H9 (cell line): ENCODE measurements around the gene IKZF1. TPM values are rescaled to one million over a fixed set of nuclear protein-coding genes. Genes with fewer than 3 reads are reported as not detected.

Experiments used
- DNase-seq: peaks from one replicate; pipeline ENCODE4 v3.0.0-alpha.2; 2017
- H2AFZ ChIP-seq: one replicate; pipeline ENCODE4 v1.6.1; 2013; ENCODE audit warnings: mild to moderate bottlenecking, low read length, control low read depth, moderate library complexity
- H2AK5ac ChIP-seq: 2 replicates; pipeline ENCODE4 v1.6.1; 2013; ENCODE audit warnings: low read length, control low read depth, mixed read lengths; ENCODE audit not compliant: insufficient read length
- H2BK120ac ChIP-seq: one replicate; pipeline ENCODE4 v1.6.1; 2013; ENCODE audit warnings: low read depth, mild to moderate bottlenecking, low read length, control low read depth, inconsistent platforms; ENCODE audit not compliant: poor library complexity, severe bottlenecking
- H2BK12ac ChIP-seq: 2 replicates; pipeline ENCODE4 v1.6.1; 2013; ENCODE audit warnings: low read length, control low read depth, mixed read lengths, low read depth; ENCODE audit not compliant: insufficient read length
- H2BK15ac ChIP-seq: 2 replicates; pipeline ENCODE4 v1.6.1; 2013; ENCODE audit warnings: low read depth, low read length, control low read depth
- H2BK20ac ChIP-seq: one replicate; pipeline ENCODE4 v1.6.1; 2013; ENCODE audit warnings: low read depth, mild to moderate bottlenecking, low read length, control low read depth, inconsistent platforms; ENCODE audit not compliant: poor library complexity, severe bottlenecking
- H2BK5ac ChIP-seq: 2 replicates; pipeline ENCODE4 v1.6.1; 2013; ENCODE audit warnings: low read length, control low read depth, mixed read lengths; ENCODE audit not compliant: insufficient read length
- H3K14ac ChIP-seq: 2 replicates; pipeline ENCODE4 v1.6.1; 2013; ENCODE audit warnings: low read length, control low read depth; ENCODE audit not compliant: insufficient read depth
- H3K18ac ChIP-seq: 2 replicates; pipeline ENCODE4 v1.6.1; 2013; ENCODE audit warnings: low read depth, mild to moderate bottlenecking, mixed read lengths, low read length, control low read depth; ENCODE audit not compliant: insufficient read length
- H3K23ac ChIP-seq: 2 replicates; pipeline ENCODE4 v1.6.1; 2013; ENCODE audit warnings: low read length, control low read depth, mixed read lengths, low read depth; ENCODE audit not compliant: insufficient read length
- H3K23me2 ChIP-seq: 2 replicates; pipeline ENCODE4 v1.6.1; 2013; ENCODE audit warnings: low read depth, mild to moderate bottlenecking, mixed read lengths, low read length, control low read depth; ENCODE audit not compliant: insufficient read length, poor library complexity, severe bottlenecking
- H3K27ac ChIP-seq: 2 replicates; pipeline ENCODE4 v1.5.1; 2013; ENCODE audit warnings: low read length, control low read depth, mixed read lengths, low read depth; ENCODE audit not compliant: insufficient read length
- H3K27me3 ChIP-seq: 2 replicates; pipeline ENCODE4 v1.6.1; 2013; ENCODE audit warnings: low read length, control low read depth, inconsistent platforms; ENCODE audit not compliant: insufficient read depth
- H3K4ac ChIP-seq: 2 replicates; pipeline ENCODE4 v1.6.1; 2013; ENCODE audit warnings: low read depth, mild to moderate bottlenecking, control low read depth, inconsistent platforms, low read length, moderate library complexity
- H3K4me1 ChIP-seq: 2 replicates; pipeline ENCODE4 v1.6.1; 2013; ENCODE audit warnings: low read length, control low read depth, inconsistent platforms; ENCODE audit not compliant: insufficient read depth
- H3K4me2 ChIP-seq: 2 replicates; pipeline ENCODE4 v1.6.1; 2013; ENCODE audit warnings: low read length, control low read depth, mixed read lengths; ENCODE audit not compliant: insufficient read length, insufficient read depth
- H3K56ac ChIP-seq: 2 replicates; pipeline ENCODE4 v1.6.1; 2013; ENCODE audit warnings: low read depth, mild to moderate bottlenecking, mixed read lengths, low read length, control low read depth; ENCODE audit not compliant: insufficient read length
- H3K79me1 ChIP-seq: 2 replicates; pipeline ENCODE4 v1.6.1; 2013; ENCODE audit warnings: low read depth, mild to moderate bottlenecking, moderate library complexity, low read length, control low read depth, inconsistent platforms; ENCODE audit not compliant: insufficient read depth, poor library complexity, severe bottlenecking
- H3K79me2 ChIP-seq: 2 replicates; pipeline ENCODE4 v1.6.1; 2013; ENCODE audit warnings: low read length, control low read depth, inconsistent platforms; ENCODE audit not compliant: insufficient read depth
- H3K9ac ChIP-seq: 2 replicates; pipeline ENCODE4 v1.6.1; 2013; ENCODE audit warnings: low read length, control low read depth, mixed read lengths; ENCODE audit not compliant: insufficient read length; ENCODE audit errors: extremely low read depth
- H3K9me3 ChIP-seq: one replicate; pipeline ENCODE4 v1.6.1; 2013; ENCODE audit warnings: low read depth, low read length, inconsistent platforms; ENCODE audit not compliant: control insufficient read depth
- H3T11ph ChIP-seq: one replicate; pipeline ENCODE4 v1.6.1; 2013; ENCODE audit warnings: mild to moderate bottlenecking, low read length, control low read depth, inconsistent platforms
- H4K20me1 ChIP-seq: one replicate; pipeline ENCODE4 v1.6.1; 2013; ENCODE audit not compliant: control insufficient read depth, insufficient read length, insufficient read depth
- H4K5ac ChIP-seq: 2 replicates; pipeline ENCODE4 v1.6.1; 2013; ENCODE audit warnings: low read depth, mild to moderate bottlenecking, mixed read lengths, low read length, control low read depth; ENCODE audit not compliant: insufficient read length
- H4K8ac ChIP-seq: replicated peaks from 2 replicates; pipeline ENCODE4 v1.6.1; 2013; ENCODE audit warnings: low read length, control low read depth, mixed read lengths, low read depth; ENCODE audit not compliant: insufficient read length
- H4K91ac ChIP-seq: 2 replicates; pipeline ENCODE4 v1.6.1; 2013; ENCODE audit warnings: low read depth, mild to moderate bottlenecking, moderate library complexity, mixed read lengths, low read length, control low read depth; ENCODE audit not compliant: insufficient read length
- H3K27ac Mint-ChIP-seq, 3 experiments: 2 replicates in 2 of 3; 3 replicates in 1 of 3; pipeline ENCODE4 v1.8.0; 2020 to 2021; ENCODE audit warnings: mixed read lengths in 3 of 3, mild to moderate bottlenecking in 1 of 3, moderate library complexity in 1 of 3
- H3K27me3 Mint-ChIP-seq: 2 replicates; pipeline ENCODE4 v1.8.0; 2021; ENCODE audit warnings: low read depth, mild to moderate bottlenecking, moderate library complexity, mixed read lengths
- H3K36me3 Mint-ChIP-seq, 3 experiments: 2 replicates in 2 of 3; 3 replicates in 1 of 3; pipeline ENCODE4 v1.8.0; 2020 to 2021; ENCODE audit warnings: low read depth in 3 of 3, mixed read lengths in 3 of 3; ENCODE audit not compliant: insufficient read depth in 1 of 3
- H3K4me1 Mint-ChIP-seq, 2 experiments: 2 replicates each; pipeline ENCODE4 v1.8.0; 2020; ENCODE audit warnings: mixed read lengths in 2 of 2
- H3K4me3 Mint-ChIP-seq, 2 experiments: 2 replicates in 1 of 2; 3 replicates in 1 of 2; pipeline ENCODE4 v1.8.0; 2020 to 2021; ENCODE audit warnings: mild to moderate bottlenecking in 2 of 2, mixed read lengths in 2 of 2, moderate library complexity in 1 of 2
- H3K9me3 Mint-ChIP-seq, 2 experiments: 2 replicates in 1 of 2; 3 replicates in 1 of 2; pipeline ENCODE4 v1.8.0; 2020; ENCODE audit warnings: mild to moderate bottlenecking in 2 of 2, mixed read lengths in 2 of 2, moderate library complexity in 1 of 2
- CTCF ChIP-seq: fragments of 200-600 bp; sonication (generic); conservative IDR thresholded peaks from 3 replicates; pipeline ENCODE4 v1.8.0; 2021; ENCODE audit warnings: antibody characterized with exemption, mild to moderate bottlenecking
- WGBS: extraction: QIAGEN DNeasy Blood & Tissue Kit; methylation state at CpG from one replicate; pipeline ENCODE4 v1.1.7; 2013; ENCODE audit warnings: missing lambda C conversion rate, low lambda C conversion rate, mixed read lengths; ENCODE audit not compliant: insufficient read length; ENCODE audit errors: extremely low coverage; 5-methylcytosine and 5-hydroxymethylcytosine counted together
- total RNA-seq: library from RNA; stranded (reverse); gene quantifications from 2 replicates; pipeline ENCODE4 v1.2.1, GENCODE V29; 2021

Gene IKZF1
- total RNA-seq, 1 experiment from 2014 or later = 0.98 TPM

- Histone ChIP-seq H2BK15ac (no peak within 1 kb of the TSS), H3K4me2 (peak within 1 kb of the TSS; percentile 66), H4K5ac (no peak within 1 kb of the TSS), H3K56ac (no peak within 1 kb of the TSS), H3K27me3 (no peaks in the 10 kb centered on the region), H2BK20ac (no peak within 1 kb of the TSS), H2AFZ (no peak within 1 kb of the TSS), H4K91ac (no peak within 1 kb of the TSS), H3K9ac (no peak within 1 kb of the TSS), H3K79me1 (no peaks in the 10 kb centered on the region), H3K9me3 (no peaks in the 10 kb centered on the region), H3K79me2 (no peaks in the 10 kb centered on the region), H4K8ac (no peak within 1 kb of the TSS), H3T11ph (no peak within 1 kb of the TSS), H4K20me1 (no peaks in the 10 kb centered on the region), H3K4ac (no peak within 1 kb of the TSS), H2AK5ac (no peak within 1 kb of the TSS), H3K27ac (no peak within 1 kb of the TSS), H3K23ac (no peak within 1 kb of the TSS), H2BK120ac (no peak within 1 kb of the TSS), H3K4me1 (no peaks in the 10 kb centered on the region; the same call in 1 of the 2 replicates), H3K23me2 (peaks cover 9% of the 10 kb centered on the region), H2BK12ac (no peak within 1 kb of the TSS), H3K18ac (peak within 1 kb of the TSS; percentile 56), H3K14ac (peak within 1 kb of the TSS; percentile 52), H2BK5ac (no peak within 1 kb of the TSS)
- TF ChIP-seq CTCF = no peak
- peak; percentile 74 for DNase-seq
- Mint-ChIP-seq H3K27ac (peak within 1 kb of the TSS in 1 of 3 experiments; percentile 83; a peak in 1 of 7 replicates), H3K27me3 (peaks cover 7% of the 10 kb centered on the region), H3K36me3 (peaks cover 0 to 20% (median 19%) of the 10 kb centered on the region in 3 experiments; a peak in 5 of 7 replicates), H3K4me1 (peaks cover 11 to 12% of the 10 kb centered on the region in 2 experiments), H3K9me3 (no peaks in the 10 kb centered on the region), H3K4me3 (peak within 1 kb of the TSS; percentile 75 to 83)
- no CpG with 5 or more reads among the region's 63 CpGs for WGBS
These were observed 145.5 kb downstream of the IKZF1 start, which contains the start of gene FIGNL1 for GRCh38 chr7:50449881-50450589. TSS of gene FIGNL1 (minus strand) at chr7:50450350. CDS start at chr7:50447287, 3,063 bp downstream.
